Astrocyte (in vitro differentiated cells and primary cell): ENCODE results near the gene SPATA17.

Experiments
- EZH2 ChIP-seq: IDR thresholded peaks from 2 replicates; pipeline ENCODE4 v1.6.1; 2012; ENCODE audit warnings: mild to moderate bottlenecking, low read length, inconsistent platforms; ENCODE audit not compliant: insufficient read depth
- TF ChIP-seq, protein P1 (sequence below): IDR thresholded peaks from 2 replicates; pipeline ENCODE4 v1.5.1; 2011; ENCODE audit warnings: low read depth, mild to moderate bottlenecking, inconsistent platforms, low read length, moderate library complexity; ENCODE audit not compliant: insufficient read depth

DNA sequence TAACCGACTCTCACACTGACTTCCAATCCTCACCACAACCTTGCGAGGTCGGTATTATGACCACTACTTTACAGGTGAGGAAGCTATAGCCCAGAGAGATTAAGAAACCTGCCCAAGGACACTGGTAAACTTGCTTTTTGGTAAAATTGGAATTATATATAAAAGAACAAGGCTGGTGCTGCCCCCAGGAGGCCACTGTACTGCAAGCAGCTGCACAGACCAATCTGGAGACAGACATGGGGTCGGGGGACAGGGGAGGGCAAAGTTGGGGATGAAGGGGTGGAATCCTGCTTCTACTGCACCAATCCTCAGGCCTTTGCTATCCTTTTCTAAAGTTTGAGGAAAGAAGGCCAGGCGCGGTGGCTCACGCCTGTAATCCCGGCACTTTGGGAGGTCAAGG is 280.8 kb downstream of the SPATA17 start:
- TF ChIP-seq, protein P1, sequence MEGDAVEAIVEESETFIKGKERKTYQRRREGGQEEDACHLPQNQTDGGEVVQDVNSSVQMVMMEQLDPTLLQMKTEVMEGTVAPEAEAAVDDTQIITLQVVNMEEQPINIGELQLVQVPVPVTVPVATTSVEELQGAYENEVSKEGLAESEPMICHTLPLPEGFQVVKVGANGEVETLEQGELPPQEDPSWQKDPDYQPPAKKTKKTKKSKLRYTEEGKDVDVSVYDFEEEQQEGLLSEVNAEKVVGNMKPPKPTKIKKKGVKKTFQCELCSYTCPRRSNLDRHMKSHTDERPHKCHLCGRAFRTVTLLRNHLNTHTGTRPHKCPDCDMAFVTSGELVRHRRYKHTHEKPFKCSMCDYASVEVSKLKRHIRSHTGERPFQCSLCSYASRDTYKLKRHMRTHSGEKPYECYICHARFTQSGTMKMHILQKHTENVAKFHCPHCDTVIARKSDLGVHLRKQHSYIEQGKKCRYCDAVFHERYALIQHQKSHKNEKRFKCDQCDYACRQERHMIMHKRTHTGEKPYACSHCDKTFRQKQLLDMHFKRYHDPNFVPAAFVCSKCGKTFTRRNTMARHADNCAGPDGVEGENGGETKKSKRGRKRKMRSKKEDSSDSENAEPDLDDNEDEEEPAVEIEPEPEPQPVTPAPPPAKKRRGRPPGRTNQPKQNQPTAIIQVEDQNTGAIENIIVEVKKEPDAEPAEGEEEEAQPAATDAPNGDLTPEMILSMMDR = no peak
- TF ChIP-seq EZH2 = no peak
